Measurements from ENCODE around the gene NDUFAF2.
A peak's percentile ranks its signal among the peaks of the same experiment; 100 is the strongest.
"Not testable (repeated sequence)": the region's sequence is repeated elsewhere in the genome, so short reads cannot be mapped to it uniquely, and the experiment has no call there.

NDUFAF2 gene

GRCh38 chr5:61162832-61163567 lies 218.0 kb downstream of the NDUFAF2 start:
- H3K27ac ChIP-seq, result peak overlapping the region; percentile 93
- DNase-seq (ENCODE audit: low read depth, low spot score), result peak; percentile 37

- DNase-seq (ENCODE audit: low read depth, low spot score), result no peak
- peak overlapping the region; percentile 93 for H3K27ac ChIP-seq
These were observed 218.9 kb downstream of the NDUFAF2 start for GRCh38 chr5:61163905-61164304.

GRCh38 chr5:61167382-61167781 lies 222.4 kb downstream of the NDUFAF2 start:
- H3K27ac ChIP-seq, result no peak overlapping the region
- DNase-seq (ENCODE audit: low read depth, low spot score), result no peak

GRCh38 chr5:61168951-61169350 lies 223.9 kb downstream of the NDUFAF2 start:
- DNase-seq (ENCODE audit: low read depth, low spot score), result no peak
- no peak overlapping the region for H3K27ac ChIP-seq

DNA sequence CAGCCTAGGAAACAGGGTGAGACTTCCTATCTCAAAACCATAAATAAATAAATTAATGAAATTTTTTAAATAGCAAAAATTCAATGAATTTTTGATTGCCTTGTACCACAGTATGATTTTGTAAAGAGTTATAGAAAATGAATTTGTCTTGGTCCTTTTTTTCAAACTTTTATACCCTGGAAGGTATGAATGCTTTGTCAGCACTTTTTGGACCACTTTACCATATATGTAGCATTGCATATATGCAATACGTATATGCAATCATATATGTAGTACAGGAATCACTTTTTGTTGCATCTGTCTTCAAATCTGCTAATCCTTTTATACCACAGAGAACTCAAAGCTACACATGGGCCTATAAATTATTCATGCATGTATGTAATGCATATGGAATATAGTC lies 226.5 kb downstream of the NDUFAF2 start:
- H3K27ac ChIP-seq, result no peak overlapping the region
- DNase-seq (ENCODE audit: low read depth, low spot score), result no peak

GRCh38 chr5:61176631-61177030 lies 231.6 kb downstream of the NDUFAF2 start:
- H3K27ac ChIP-seq, result no peak overlapping the region
- no peak for DNase-seq (ENCODE audit: low read depth, low spot score)

- no peak overlapping the region for H3K27ac ChIP-seq
- no peak for DNase-seq (ENCODE audit: low read depth, low spot score)
These were observed 232.1 kb downstream of the NDUFAF2 start for GRCh38 chr5:61177070-61177469.

- no peak overlapping the region for H3K27ac ChIP-seq
- DNase-seq (ENCODE audit: low read depth, low spot score), result no peak
These were observed 232.7 kb downstream of the NDUFAF2 start for GRCh38 chr5:61177716-61178115.

GRCh38 chr5:61178702-61179101 lies 233.7 kb downstream of the NDUFAF2 start:
- peak; percentile 33 for DNase-seq (ENCODE audit: low read depth, low spot score)
- H3K27ac ChIP-seq, result no peak overlapping the region

GRCh38 chr5:61180886-61181285 lies 235.9 kb downstream of the NDUFAF2 start:
- DNase-seq (ENCODE audit: low read depth, low spot score), result no peak

GRCh38 chr5:61182449-61182848 lies 237.4 kb downstream of the NDUFAF2 start:
- no peak overlapping the region for H3K27ac ChIP-seq
- DNase-seq (ENCODE audit: low read depth, low spot score), result no peak

More at GRCh38 chr5:61180886-61181285, 235.9 kb downstream of the NDUFAF2 start:
- no peak overlapping the region for H3K27ac ChIP-seq

DNA sequence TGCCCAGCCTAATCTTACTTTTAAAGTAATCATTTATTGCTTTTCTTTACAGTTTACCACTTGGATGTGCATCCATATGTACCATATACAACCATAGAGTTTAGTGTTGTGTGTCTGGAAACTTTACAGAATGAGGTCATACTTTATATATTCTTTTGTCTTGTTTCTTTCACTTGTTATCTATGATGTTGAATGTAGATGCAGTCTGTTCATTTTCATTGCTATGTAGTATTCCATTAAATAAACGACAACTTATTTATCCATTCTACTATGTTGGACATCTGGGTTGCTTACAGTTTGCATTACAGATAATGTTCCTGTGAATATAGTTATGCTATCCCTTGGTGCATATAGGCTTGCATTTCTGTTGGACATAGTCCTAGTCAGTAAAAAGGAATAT lies 238.5 kb downstream of the NDUFAF2 start:
- no peak for DNase-seq (ENCODE audit: low read depth, low spot score)
- H3K27ac ChIP-seq, result no peak overlapping the region

DNA sequence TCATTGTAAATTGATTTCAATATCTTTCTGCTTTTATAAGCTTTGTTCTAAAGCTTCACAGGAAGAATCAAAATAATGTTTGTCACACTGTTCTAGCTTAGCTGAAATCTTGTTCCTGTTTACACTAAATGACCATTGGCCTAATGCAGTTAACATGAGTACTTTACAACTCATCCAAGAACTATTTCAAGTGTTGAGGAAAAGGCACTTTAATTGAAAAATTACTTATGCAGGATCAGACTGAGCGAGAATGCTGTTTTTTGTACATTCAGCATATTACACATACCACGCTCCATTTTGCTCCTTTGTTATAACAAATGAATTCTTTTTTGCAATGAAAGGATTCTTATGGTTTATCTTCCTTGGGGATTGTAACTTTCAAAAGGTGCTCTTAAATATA lies 239.7 kb downstream of the NDUFAF2 start:
- DNase-seq (ENCODE audit: low read depth, low spot score), result no peak
- no peak overlapping the region for H3K27ac ChIP-seq

DNA sequence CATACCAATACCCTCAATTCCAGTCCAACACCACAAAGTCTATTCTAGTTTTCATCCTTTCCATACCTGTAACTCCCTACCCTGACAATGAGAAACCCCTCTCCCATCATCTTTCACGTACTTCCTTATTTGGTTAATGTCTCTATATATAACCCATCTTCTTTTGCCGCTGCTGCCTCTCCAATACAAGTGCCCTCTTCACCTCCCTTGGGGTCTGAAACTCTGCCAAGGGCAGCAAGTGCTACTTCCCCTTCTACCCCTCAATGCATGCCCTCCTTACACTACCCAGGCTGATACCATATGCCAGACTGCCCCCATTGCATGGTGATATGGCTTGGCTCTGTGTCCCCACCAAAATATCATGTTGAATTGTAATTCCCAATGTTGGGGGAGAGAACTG lies 241.6 kb downstream of the NDUFAF2 start:
- DNase-seq (ENCODE audit: low read depth, low spot score), result no peak
- H3K27ac ChIP-seq, result no peak overlapping the region

DNA sequence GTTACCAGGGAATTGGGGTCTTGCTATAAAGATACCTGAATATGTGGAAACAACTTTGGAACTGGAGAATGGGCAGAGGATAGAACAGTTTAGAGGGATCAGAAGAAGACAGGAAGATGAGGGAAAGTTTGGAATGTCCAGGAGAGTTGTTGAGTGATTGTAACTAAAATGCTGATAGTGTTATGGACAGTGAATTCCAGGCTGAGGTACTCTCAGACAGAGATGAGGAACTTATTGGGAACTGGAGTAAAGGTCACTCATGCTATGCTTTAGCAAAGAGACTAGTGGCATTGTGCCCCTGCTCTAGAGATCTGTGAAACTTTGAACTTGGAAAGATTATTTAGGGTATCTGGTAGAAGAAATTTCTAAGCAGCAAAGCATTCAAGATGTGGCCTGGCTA lies 242.3 kb downstream of the NDUFAF2 start:
- not testable (repeated sequence) for H3K27ac ChIP-seq; DNase-seq (ENCODE audit: low read depth, low spot score)

DNA sequence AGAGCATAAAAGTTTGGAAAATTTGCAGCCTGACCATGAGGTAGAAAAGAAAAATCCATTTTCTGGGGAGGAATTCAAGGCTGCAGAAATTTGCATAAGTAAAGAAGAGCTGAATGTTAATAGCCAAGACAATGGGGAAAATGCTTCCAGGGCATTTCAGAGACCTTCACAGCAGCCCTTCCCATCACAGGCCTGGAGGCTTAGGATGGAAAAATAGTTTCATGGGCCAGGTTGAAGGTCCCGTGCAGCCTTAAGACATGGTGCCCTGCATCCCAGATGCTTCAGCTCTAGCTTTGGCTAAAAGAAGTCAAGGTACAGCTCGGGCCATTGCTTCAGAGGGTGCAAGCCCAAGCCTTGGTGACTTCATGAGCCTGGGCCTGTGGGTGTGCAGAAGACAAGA lies 242.8 kb downstream of the NDUFAF2 start:
- DNase-seq (ENCODE audit: low read depth, low spot score); H3K27ac ChIP-seq: not testable (repeated sequence)

DNA sequence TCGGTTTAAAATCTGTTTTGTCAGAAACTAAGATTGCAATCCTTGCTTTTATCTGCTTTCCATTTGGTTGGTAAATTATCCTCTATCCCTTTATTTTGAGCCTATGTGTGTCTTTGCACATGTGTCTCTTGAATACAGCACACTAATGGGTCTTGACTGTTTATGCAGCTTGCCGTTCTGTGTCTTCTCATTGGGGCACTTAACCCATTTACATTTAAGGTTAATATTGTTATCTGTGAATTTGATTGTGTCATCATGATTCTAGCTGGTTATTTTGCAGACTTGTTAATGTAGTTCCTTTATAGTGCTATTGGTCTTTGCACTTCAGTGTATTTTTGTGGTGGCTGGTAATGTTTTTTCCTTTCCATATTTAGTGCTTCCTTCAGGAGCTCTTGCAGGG lies 253.6 kb downstream of the NDUFAF2 start:
- no peak overlapping the region for H3K27ac ChIP-seq
- DNase-seq (ENCODE audit: low read depth, low spot score), result no peak

DNA sequence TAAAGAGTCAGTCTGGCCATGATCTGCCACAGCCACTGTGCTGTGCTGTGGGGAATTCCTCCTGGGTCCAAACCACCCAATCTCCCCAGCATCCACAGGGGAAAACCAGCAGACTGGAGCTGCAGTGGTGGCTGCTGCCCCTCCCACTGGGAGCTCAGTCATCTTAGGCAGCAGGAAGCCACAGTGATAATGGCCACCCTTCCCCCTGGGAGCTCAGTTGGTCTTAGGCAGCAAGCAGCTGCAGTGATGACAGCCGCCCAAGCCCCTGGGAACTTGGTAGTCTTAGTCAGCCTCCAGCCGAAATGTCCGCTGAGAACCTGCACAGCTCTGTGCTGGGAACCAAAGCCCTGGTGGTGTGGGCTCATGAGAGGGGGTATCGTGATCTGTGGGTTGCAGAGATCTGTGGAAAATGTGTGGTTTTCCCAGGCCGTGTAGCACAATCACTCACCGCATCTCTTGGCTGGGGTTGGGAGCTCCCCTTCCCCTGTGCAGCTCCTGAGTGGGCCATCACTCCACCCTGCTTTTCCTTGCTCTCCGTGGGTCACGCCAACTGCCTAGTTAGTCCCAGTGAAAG lies 255.7 kb downstream of the NDUFAF2 start:
- no peak overlapping the region for H3K27ac ChIP-seq

GRCh38 chr5:61202213-61202612 lies 257.2 kb downstream of the NDUFAF2 start:
- no peak for DNase-seq (ENCODE audit: low read depth, low spot score)

More for the DNA sequence above, 255.7 kb downstream of the NDUFAF2 start:
- no peak for DNase-seq (ENCODE audit: low read depth, low spot score)

More at GRCh38 chr5:61202213-61202612, 257.2 kb downstream of the NDUFAF2 start:
- H3K27ac ChIP-seq, result no peak overlapping the region
